HepG2 (cell line): ENCODE data around the gene PTCH1. TPM values are rescaled to one million over a fixed set of nuclear protein-coding genes. Genes with fewer than 3 reads are reported as not detected.

Experiments used
- ARNT ChIP-seq: fragments of 450-650 bp; IDR thresholded peaks from 2 replicates; pipeline ENCODE4 v1.6.1; 2017
- FOXP1 ChIP-seq, 2 experiments: fragments of 450-650 bp in 1 of 2; IDR thresholded peaks; 2 replicates each; pipeline ENCODE4 v1.6.1; 2017 to 2018; ENCODE audit warnings: antibody characterized with exemption in 1 of 2
- RAD51 ChIP-seq: fragments of 450-650 bp; IDR thresholded peaks from 2 replicates; pipeline ENCODE4 v1.6.1; 2016; ENCODE audit warnings: borderline replicate concordance
- RBFOX2 ChIP-seq: fragments of 200-400 bp; formaldehyde crosslinking; IDR thresholded peaks from 2 replicates; pipeline ENCODE4 v1.6.1; 2017; ENCODE audit warnings: low read depth, mild to moderate bottlenecking, low read length
- YY1 ChIP-seq: IDR thresholded peaks from 2 replicates; pipeline ENCODE4 v1.6.1; 2011; ENCODE audit warnings: low read length, low read depth, moderate library complexity, mild to moderate bottlenecking; ENCODE audit not compliant: insufficient read depth, insufficient replicate concordance
- ZNF235 ChIP-seq: sonication (generic); formaldehyde crosslinking; IDR thresholded peaks from 2 replicates; pipeline ENCODE4 v1.8.1; 2023; ENCODE audit warnings: mild to moderate bottlenecking, missing genetic modification reagents, borderline replicate concordance
- ZNF781 ChIP-seq: sonication (generic); formaldehyde crosslinking; IDR thresholded peaks from 2 replicates; pipeline ENCODE4 v1.5.1; 2020; ENCODE audit warnings: borderline replicate concordance, mild to moderate bottlenecking, missing genetic modification reagents; ENCODE audit errors: not compliant biosample characterization
- polyA plus RNA-seq, 8 experiments: library from polyadenylated mRNA; depleted of rRNA in 3 of 8; stranded (reverse) in 7 of 8; unstranded in 1 of 8; fragments of >200 nt; fragmentation: Illumina TruSeq in 4 of 8; extraction: Trizol in 4 of 8; gene quantifications; 2 replicates each; pipeline versions ENCODE4 v1.2.1 to v1.2.3, GENCODE V29; 2011 to 2016; ENCODE audit warnings: low read depth in 4 of 8, missing spikeins in 1 of 8, mixed read lengths in 1 of 8; ENCODE audit not compliant: insufficient read depth in 1 of 8
- total RNA-seq, 5 experiments: library from RNA; depleted of rRNA; stranded (reverse); fragments of >200 nt; fragmentation: Illumina TruSeq; extraction: Trizol; gene quantifications; 2 replicates each; pipeline ENCODE4 v1.2.3, GENCODE V29; 2016; ENCODE audit warnings: low read depth in 1 of 5
- TF ChIP-seq, protein P1 (sequence below): sonication (generic); formaldehyde crosslinking; IDR thresholded peaks from 2 replicates; pipeline ENCODE4 v1.5.0; 2020; ENCODE audit warnings: missing genetic modification reagents
- TF ChIP-seq, protein P2 (sequence below): sonication (generic); formaldehyde crosslinking; conservative IDR thresholded peaks from 2 replicates; pipeline ENCODE4 v1.8.0; 2022; ENCODE audit warnings: mild to moderate bottlenecking, moderate library complexity, missing genetic modification reagents
- TF ChIP-seq, protein P3 (sequence below): sonication (generic); formaldehyde crosslinking; IDR thresholded peaks from 2 replicates; pipeline ENCODE4 v1.9.0; 2021; ENCODE audit warnings: mild to moderate bottlenecking, missing genetic modification reagents

Gene PTCH1
- total and polyA plus RNA-seq, 2 of the 13 experiments (the other 11 are each of a cell fraction or from before 2014, with no cell fraction given), result 2.8 to 3.9 TPM

DNA sequence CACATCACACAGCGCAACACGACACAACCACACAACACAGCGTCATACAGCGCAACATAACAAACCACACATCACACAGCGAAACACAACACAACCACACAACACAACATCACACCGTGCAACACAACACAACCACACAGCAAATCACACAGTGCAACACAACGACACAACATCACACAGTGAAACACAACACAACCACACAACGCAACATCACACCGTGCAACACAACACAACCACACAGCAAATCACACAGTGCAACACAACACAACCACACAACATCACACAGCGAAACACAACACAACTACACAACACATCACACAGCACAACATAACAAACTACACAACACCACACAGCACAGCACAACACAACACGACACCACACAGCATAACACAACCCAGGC is 40.4 kb upstream of the PTCH1 start (continued):
- TF ChIP-seq RAD51 (no peak), ARNT (0 out of 2 replicates have a peak, but pooled peaks have one; percentile 53), ZNF781 (no peak), FOXP1 (IDR thresholded peaks at IDR 0.05) (peak; percentile 13; the same call in 1 of the 2 replicates), FOXP1 (CRISPR knock-in tag; IDR thresholded peaks at IDR 0.05) (no peak), RBFOX2 (no peak), YY1 (no peak), ZNF235 (CRISPR knock-in tag) (no peak)
- TF ChIP-seq, protein P1, sequence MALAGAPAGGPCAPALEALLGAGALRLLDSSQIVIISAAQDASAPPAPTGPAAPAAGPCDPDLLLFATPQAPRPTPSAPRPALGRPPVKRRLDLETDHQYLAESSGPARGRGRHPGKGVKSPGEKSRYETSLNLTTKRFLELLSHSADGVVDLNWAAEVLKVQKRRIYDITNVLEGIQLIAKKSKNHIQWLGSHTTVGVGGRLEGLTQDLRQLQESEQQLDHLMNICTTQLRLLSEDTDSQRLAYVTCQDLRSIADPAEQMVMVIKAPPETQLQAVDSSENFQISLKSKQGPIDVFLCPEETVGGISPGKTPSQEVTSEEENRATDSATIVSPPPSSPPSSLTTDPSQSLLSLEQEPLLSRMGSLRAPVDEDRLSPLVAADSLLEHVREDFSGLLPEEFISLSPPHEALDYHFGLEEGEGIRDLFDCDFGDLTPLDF (CRISPR knock-in tag), result no peak
- TF ChIP-seq, protein P2, sequence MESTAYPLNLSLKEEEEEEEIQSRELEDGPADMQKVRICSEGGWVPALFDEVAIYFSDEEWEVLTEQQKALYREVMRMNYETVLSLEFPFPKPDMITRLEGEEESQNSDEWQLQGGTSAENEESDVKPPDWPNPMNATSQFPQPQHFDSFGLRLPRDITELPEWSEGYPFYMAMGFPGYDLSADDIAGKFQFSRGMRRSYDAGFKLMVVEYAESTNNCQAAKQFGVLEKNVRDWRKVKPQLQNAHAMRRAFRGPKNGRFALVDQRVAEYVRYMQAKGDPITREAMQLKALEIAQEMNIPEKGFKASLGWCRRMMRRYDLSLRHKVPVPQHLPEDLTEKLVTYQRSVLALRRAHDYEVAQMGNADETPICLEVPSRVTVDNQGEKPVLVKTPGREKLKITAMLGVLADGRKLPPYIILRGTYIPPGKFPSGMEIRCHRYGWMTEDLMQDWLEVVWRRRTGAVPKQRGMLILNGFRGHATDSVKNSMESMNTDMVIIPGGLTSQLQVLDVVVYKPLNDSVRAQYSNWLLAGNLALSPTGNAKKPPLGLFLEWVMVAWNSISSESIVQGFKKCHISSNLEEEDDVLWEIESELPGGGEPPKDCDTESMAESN (CRISPR knock-in tag), result no peak
- TF ChIP-seq, protein P3, sequence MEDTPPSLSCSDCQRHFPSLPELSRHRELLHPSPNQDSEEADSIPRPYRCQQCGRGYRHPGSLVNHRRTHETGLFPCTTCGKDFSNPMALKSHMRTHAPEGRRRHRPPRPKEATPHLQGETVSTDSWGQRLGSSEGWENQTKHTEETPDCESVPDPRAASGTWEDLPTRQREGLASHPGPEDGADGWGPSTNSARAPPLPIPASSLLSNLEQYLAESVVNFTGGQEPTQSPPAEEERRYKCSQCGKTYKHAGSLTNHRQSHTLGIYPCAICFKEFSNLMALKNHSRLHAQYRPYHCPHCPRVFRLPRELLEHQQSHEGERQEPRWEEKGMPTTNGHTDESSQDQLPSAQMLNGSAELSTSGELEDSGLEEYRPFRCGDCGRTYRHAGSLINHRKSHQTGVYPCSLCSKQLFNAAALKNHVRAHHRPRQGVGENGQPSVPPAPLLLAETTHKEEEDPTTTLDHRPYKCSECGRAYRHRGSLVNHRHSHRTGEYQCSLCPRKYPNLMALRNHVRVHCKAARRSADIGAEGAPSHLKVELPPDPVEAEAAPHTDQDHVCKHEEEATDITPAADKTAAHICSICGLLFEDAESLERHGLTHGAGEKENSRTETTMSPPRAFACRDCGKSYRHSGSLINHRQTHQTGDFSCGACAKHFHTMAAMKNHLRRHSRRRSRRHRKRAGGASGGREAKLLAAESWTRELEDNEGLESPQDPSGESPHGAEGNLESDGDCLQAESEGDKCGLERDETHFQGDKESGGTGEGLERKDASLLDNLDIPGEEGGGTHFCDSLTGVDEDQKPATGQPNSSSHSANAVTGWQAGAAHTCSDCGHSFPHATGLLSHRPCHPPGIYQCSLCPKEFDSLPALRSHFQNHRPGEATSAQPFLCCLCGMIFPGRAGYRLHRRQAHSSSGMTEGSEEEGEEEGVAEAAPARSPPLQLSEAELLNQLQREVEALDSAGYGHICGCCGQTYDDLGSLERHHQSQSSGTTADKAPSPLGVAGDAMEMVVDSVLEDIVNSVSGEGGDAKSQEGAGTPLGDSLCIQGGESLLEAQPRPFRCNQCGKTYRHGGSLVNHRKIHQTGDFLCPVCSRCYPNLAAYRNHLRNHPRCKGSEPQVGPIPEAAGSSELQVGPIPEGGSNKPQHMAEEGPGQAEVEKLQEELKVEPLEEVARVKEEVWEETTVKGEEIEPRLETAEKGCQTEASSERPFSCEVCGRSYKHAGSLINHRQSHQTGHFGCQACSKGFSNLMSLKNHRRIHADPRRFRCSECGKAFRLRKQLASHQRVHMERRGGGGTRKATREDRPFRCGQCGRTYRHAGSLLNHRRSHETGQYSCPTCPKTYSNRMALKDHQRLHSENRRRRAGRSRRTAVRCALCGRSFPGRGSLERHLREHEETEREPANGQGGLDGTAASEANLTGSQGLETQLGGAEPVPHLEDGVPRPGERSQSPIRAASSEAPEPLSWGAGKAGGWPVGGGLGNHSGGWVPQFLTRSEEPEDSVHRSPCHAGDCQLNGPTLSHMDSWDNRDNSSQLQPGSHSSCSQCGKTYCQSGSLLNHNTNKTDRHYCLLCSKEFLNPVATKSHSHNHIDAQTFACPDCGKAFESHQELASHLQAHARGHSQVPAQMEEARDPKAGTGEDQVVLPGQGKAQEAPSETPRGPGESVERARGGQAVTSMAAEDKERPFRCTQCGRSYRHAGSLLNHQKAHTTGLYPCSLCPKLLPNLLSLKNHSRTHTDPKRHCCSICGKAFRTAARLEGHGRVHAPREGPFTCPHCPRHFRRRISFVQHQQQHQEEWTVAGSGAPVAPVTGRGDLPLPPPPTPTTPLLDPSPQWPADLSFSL (CRISPR knock-in tag), result peak; percentile 92
